ENCODE results near the gene MOB3B. TPM values are rescaled to one million over a fixed set of nuclear protein-coding genes. Genes with fewer than 3 reads are reported as not detected.

The MOB3B gene
- total RNA-seq, 3 donors from 2014 or later: 12.8 to 19.3 (median 13.1) TPM

DNA sequence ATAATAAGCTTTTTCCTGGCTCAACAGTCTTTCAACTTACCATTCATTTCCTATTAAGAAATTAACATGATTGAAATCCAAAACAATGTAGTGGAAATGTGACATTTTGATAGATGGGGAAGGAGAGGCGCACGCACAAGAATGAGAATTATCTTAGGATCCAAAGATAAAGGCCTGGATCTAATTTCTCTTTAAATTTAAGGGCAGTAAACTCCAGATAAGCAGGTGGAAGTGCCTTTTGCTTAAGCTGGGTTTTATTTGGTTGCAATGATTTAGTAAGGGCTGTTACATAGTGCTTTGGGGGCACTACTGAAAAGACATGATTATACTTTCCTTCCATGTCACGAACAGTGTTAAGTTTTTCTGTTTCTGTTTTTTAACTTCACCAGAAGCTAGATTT is 250.0 kb downstream of the MOB3B start:
- intact Hi-C loops (cut with DNase I; ENCODE audit: low total_unique reads): loop anchor here (2.0 kb wide), 1 partner anchor 31 kb away; no protein-coding TSS in a partner anchor
- Histone ChIP-seq H3K27me3 (no peaks in the 10 kb centered on the region), H3K9me3 (no peaks in the 10 kb centered on the region), H3K4me1 (no peaks in the 10 kb centered on the region), H3K36me3 (no peaks in the 10 kb centered on the region), H3K27ac (no peak overlapping the region), H3K4me3 (no peak overlapping the region)
- TF ChIP-seq, protein P1, sequence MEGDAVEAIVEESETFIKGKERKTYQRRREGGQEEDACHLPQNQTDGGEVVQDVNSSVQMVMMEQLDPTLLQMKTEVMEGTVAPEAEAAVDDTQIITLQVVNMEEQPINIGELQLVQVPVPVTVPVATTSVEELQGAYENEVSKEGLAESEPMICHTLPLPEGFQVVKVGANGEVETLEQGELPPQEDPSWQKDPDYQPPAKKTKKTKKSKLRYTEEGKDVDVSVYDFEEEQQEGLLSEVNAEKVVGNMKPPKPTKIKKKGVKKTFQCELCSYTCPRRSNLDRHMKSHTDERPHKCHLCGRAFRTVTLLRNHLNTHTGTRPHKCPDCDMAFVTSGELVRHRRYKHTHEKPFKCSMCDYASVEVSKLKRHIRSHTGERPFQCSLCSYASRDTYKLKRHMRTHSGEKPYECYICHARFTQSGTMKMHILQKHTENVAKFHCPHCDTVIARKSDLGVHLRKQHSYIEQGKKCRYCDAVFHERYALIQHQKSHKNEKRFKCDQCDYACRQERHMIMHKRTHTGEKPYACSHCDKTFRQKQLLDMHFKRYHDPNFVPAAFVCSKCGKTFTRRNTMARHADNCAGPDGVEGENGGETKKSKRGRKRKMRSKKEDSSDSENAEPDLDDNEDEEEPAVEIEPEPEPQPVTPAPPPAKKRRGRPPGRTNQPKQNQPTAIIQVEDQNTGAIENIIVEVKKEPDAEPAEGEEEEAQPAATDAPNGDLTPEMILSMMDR (IDR thresholded peaks at IDR 0.05): no peak
- TF ChIP-seq POLR2AphosphoS5 (IDR thresholded peaks at IDR 0.05): no peak
- no peak for DNase-seq (ENCODE audit: low spot score in 2 of 2)

DNA sequence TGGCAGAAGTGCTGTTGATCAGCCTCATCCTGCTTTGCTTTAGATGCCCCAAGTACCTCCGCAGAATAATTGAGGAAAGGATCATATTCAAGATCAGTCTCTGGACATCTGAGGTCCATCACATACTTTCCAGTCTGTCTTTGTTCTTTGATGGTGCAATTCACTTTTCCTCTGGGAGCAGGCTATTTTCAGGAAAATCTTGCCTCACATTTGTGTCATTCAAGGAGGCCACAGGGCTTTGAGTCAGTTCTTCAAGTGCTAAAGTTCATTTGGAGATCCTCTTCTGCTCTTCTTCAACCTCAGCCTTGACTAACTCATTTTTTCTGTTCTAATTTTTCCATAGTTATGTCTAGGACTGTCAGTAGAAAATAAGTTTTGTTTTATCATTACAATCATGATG is 251.2 kb downstream of the MOB3B start:
- intact Hi-C loops (cut with DNase I; ENCODE audit: low total_unique reads): loop anchor here (2.0 kb wide), 1 partner anchor 30 kb away; no protein-coding TSS in a partner anchor
- no peak overlapping the region for H3K4me3 ChIP-seq

DNA sequence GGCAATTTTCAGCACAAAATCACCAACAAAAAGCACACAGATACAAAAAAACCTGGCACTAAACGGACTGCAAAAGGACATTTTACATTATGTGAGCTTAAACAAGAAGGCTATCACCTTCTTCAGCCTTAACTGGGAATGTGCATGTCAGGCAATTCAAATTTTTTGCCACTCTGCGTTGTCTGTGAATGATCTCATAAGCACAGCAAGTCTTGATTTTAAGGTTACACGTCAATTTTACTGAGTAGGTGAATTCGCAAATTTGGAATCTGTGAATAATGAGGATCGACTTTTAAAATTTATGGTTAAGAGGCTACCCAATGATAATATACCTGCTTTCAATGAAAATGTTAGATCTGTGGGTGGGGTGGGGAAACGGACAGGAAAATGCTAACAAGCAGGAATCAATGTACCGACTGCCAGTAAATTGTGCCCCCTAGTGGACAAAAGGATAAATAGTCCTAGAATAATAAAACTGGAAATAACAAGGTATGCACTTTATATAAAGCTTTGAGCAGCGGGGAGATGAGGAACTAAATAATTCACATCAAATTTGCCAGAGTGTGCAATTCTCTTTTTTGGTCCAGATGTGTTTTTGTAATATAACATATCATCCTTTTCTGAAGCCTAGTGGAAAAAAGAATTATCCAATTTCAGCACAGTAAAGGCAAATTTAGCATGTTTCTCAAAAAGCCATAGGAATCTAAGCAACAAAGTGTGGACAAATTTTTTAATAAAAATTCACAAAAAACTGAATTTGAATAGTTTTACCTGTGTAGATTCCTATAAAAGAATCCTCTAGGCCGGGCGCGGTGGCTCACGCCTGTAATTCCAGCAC is 253.2 kb downstream of the MOB3B start:
- Histone ChIP-seq H3K9me3 (no peaks in the 10 kb centered on the region), H3K4me3 (peak overlapping the region in 1 of 3 donors; percentile 43), H3K27ac (no peak overlapping the region), H3K36me3 (no peaks in the 10 kb centered on the region), H3K27me3 (no peaks in the 10 kb centered on the region), H3K4me1 (no peaks in the 10 kb centered on the region)
- DNase-seq (ENCODE audit: low spot score in 2 of 2): no peak
- TF ChIP-seq POLR2AphosphoS5 (IDR thresholded peaks at IDR 0.05) (no peak), POLR2A (IDR thresholded peaks at IDR 0.05) (no peak)
- TF ChIP-seq, protein P1 (IDR thresholded peaks at IDR 0.05): peak; percentile 41 to 82 (median 60)
- intact Hi-C loops (cut with DNase I; ENCODE audit: low total_unique reads): no loop called here

More for the DNA sequence above, 251.2 kb downstream of the MOB3B start:
- DNase-seq (ENCODE audit: low spot score in 2 of 2): no peak
- TF ChIP-seq POLR2AphosphoS5 (IDR thresholded peaks at IDR 0.05) (no peak), POLR2A (IDR thresholded peaks at IDR 0.05) (no peak)
- TF ChIP-seq, protein P1 (IDR thresholded peaks at IDR 0.05): no peak
- Histone ChIP-seq H3K27me3 (no peaks in the 10 kb centered on the region), H3K9me3 (no peaks in the 10 kb centered on the region), H3K27ac (peak overlapping the region in 1 of 2 donors; percentile 43), H3K36me3 (no peaks in the 10 kb centered on the region), H3K4me1 (no peaks in the 10 kb centered on the region)

Other genes with a start within 250 kb of the MOB3B start
- gene EQTN, start 232.7 kb downstream of the MOB3B start, total RNA-seq: under 1 TPM in 2 of 3 donors, not detected in 1; 0.73 to 0.98 TPM
- not detected for gene IFNK, start 5.5 kb downstream of the MOB3B start, total RNA-seq
- gene C9orf72, start 43.7 kb upstream of the MOB3B start, total RNA-seq: 10 to 100 TPM; 20.8 to 43.9 (median 27.2) TPM